Retina (tissue), 1 donor: ENCODE data around the gene TCP11L2.
A peak's percentile ranks its signal among the peaks of the same experiment; 100 is the strongest.
"Not testable (repeated sequence)": the region's sequence is repeated elsewhere in the genome, so short reads cannot be mapped to it uniquely, and the experiment has no call there.

Experiments
- DNase-seq: peaks from one replicate; pipeline ENCODE4 v3.0.0-alpha.2; 2016

Gene TCP11L2

GRCh38 chr12:106345746-106346145 lies 43.2 kb downstream of the TCP11L2 start:
- peak; percentile 46 for DNase-seq

GRCh38 chr12:106348411-106348810 lies 45.9 kb downstream of the TCP11L2 start:
- DNase-seq, result no peak

DNA sequence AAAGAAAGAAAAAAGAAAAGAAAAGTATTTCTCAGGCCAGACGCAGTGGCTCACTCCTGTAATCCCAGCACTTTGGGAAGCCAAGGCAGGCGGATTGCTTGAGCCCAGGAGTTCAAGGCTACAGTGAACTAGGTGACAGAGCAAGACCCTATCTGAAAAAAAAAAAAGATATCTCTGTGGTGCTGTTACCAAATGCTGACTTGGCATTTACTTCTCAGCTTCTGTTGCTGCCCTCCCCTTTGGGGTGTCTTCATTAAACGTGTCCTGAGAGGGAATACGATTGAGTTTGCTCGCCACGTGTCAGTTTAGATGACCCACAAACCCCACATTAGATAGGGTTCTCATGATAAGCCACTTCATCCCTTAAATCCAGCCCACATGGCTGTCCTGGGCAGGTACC lies 50.6 kb downstream of the TCP11L2 start:
- no peak for DNase-seq

- DNase-seq, result peak; percentile 100
Observed at GRCh38 chr12:106357549-106358395, 55.2 kb downstream of the TCP11L2 start, which contains the start of gene POLR3B. TSS of gene POLR3B (plus strand) at chr12:106357748. CDS start at chr12:106357880, 132 bp downstream.

DNA sequence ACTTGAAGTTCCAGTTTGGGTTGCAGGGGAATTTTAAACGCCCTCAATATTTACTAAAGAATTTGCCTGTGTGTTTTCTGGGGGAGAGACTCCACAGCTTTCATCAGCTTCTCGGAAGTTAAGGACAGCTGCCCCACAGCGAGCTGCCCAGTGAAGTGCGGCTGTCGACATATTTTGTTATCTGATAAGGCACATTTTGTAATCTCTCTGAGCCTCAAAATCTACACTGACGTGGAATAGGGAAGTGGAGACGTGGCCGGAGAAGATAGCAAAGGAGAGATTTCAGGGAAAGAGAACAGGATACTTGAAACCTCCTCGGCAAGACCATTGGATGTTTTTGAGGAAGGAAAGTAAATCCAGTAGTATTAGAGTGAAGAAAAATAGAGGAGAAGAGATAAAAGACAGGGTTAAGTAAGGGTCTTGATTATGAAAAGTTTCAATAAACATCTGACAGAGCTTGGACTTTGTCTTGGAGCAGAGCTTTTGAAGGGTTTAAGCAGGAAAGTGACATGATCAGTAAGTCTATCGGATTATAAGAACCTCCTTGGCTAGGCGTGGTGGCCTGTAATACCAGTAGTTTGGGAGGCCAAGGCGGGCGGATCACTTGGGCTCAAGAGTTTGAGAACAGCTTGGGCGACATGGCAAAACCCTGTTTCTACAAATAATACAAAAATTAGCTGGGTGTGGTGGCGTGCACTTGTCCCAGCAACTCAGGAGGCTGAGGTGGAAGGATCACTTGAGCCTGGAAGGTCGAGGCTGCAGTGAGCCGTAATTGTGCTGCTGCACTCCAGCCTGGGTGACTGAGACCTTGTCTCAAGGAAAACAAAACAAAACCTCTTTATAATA lies 56.1 kb downstream of the TCP11L2 start:
- no peak for DNase-seq

- no peak for DNase-seq
Observed at GRCh38 chr12:106359646-106360399, 57.3 kb downstream of the TCP11L2 start.

DNA sequence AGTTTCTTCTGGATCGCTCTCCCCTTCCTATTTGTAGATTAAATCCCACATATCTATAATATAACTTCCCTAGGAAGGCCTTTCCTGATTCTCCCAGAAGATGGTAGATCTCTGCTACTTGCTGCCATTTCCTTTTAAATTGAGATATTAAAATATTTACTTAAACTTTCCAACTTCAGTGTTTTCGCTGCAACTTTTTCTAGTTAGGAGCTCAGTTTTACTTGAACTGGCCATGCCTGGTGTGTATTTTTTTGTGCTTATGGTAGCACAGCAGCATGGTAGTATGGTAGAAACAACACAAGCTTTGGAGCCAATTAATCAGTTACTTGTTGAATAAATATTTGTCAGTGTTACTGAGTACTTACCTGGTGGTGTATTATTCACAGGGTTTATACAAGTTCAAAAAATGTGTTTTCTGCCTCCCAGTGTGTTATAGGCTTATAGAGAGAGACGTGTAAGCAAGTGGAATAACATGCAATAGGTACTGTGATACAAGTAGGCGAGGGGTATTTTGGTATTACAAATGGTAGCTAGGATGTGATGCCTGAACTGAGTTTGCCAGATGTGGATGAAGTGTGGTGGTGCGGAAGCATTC lies 58.0 kb downstream of the TCP11L2 start:
- DNase-seq, result no peak

GRCh38 chr12:106362971-106363370 lies 60.4 kb downstream of the TCP11L2 start:
- no peak for DNase-seq

DNA sequence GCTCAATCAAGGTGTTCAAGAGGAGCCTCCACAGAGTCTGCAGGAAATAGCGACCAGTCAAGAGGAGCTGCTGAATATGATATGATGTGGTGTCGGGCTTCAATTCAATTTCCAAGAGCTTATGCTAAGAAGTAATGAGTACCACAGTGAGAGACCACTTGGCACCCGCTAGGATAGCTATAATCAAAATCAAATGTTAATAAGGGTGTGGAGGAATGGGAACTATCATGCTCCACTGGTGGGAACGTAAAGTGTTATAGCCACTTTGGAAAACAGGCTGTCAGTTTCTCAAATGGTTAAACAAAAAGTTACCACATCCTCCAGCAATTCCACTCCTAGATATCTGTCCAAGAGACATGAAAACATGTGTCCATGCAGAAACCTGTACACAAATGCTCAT lies 61.7 kb downstream of the TCP11L2 start:
- no peak for DNase-seq

DNA sequence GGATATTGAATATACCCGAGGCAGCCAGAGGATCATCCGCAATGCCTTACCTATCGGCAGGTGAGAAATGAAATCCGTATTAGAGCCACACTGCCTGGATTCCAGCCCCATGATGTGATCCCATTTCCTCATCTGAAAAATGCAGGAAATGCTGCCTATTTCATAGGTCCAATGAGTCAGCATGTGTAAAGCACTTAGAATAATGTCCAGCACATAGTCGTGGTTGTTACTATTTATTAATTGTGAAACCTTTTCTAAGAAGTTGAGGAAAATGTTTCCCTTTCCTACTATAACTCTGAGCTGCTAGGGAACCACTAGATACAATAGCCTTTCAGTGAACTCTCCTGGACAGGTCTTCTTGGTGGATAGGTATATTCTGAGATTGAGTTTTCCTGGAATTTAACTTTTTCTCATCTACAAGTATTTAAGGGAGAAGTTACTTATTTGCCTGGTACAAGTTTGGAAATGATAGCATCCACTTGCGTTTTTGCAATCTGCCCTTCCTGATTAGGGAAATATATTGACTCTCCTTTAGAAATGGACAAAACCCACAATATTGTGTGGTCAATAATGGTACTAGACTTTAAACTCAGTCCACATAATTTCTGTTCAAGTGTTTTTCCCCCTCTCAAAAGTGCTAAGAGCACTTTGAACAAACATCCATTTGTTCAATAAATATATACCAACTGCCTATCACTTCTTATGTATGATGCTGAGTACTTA lies 67.3 kb downstream of the TCP11L2 start:
- DNase-seq, result no peak

- no peak for DNase-seq
Observed at GRCh38 chr12:106378788-106379187, 76.3 kb downstream of the TCP11L2 start.

DNA sequence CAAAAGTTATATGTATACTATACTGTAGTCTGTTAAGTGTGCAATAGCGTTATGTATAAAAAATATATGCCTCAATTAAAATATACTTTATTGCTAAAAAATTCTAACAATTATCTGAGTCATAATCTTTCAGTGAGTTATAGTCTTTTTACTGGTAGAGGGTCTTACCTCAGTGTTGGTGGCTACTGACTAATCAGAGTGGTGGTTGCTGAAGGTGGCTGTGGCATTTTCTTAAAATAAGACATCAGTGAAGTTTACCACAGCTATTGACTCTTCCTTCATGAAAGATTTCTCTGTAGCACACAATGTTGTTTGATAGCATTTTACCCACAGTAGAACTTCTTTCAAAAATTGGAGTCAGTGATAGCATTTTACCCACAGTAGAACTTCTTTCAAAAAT lies 78.4 kb downstream of the TCP11L2 start:
- no peak for DNase-seq

- DNase-seq, result not testable (repeated sequence)
Observed at GRCh38 chr12:106381866-106382265, 79.3 kb downstream of the TCP11L2 start.

DNA sequence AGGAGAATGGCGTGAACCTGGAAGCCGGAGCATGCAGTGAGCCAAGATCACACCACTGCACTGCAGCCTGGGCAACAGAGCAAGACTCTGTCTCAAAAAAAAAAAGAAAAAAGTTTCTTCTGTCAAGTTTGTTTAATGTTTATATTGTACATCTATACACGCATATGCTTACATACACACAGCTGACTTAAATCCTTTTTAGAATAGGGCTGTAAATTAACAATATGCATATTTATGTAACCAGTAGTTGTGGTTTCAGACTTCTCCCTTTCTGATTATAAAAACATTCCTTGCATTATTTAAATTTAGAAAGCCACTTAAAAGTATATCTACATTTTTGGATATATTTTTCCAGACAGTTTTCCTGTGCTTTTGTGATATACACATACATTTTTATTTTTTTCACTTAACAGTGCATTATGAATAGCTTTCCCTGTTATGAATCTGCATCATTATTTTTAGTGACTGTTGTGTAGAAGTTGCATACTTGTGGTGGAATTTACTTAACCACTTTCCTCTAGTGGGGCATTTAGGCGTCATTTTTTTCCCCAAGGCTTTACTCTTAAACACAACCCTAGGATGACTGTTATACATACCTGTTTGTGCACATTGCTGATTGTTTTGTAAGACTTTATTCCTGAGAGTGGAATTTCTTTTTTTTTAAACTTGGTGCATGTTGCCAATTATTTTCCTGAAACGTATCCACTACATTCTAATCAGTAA lies 84.4 kb downstream of the TCP11L2 start:
- no peak for DNase-seq

DNA sequence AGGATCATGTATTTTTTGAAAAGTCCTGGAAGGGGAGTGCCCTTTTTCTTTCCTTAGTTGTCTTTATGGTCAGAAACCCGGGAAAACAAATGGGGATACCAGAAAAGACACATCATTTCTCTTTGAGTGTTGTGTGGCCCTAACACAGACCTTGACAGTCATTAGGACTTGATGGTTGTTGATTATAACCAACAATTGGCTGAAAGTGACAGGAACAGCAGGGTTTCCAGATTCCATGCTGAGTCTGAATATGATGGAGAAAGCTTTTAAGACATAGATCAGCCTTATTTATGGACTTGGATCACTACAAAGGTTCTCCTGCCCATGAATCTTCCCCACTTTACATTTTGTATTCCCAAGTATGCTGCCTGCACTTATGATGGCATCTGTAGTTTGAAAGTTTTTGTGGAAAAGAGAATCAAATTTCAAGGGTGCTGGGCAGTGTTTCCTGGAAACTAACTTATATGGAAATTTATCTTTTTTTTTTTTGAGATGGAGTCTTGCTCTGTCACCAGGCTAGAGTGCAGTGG lies 85.4 kb downstream of the TCP11L2 start:
- DNase-seq, result no peak

GRCh38 chr12:106389151-106389550 lies 86.6 kb downstream of the TCP11L2 start:
- DNase-seq, result no peak

- DNase-seq, result no peak
Observed at GRCh38 chr12:106392759-106393158, 90.2 kb downstream of the TCP11L2 start.
